B cell (primary cell): Measurements from ENCODE around the gene NECTIN1. TPM values are rescaled to one million over a fixed set of nuclear protein-coding genes. Genes with fewer than 3 reads are reported as not detected.

Experiments
- ATAC-seq: fragments of 200-7000 bp; cut with Tn5 transposase; one replicate; pipeline ENCODE4 v1.10.0; 2021; ENCODE audit warnings: low read depth, mild to moderate bottlenecking, moderate number of reproducible peaks, moderate library complexity
- CTCF ChIA-PET: fragments of 350-600 bp; sonication (Branson Sonifier 250); formaldehyde crosslinking; loops from one replicate; lab custom pipeline; 2021; ENCODE audit warnings: antibody characterized with exemption, inconsistent platforms; lab: Charles Lee
- POLR2A ChIA-PET: fragments of 350-600 bp; sonication (Branson Sonifier 250); formaldehyde crosslinking; loops from one replicate; lab custom pipeline; 2021; ENCODE audit warnings: antibody characterized with exemption; lab: Charles Lee
- DNase-seq: peaks from one replicate; pipeline ENCODE4 v3.0.0; 2013
- H2AFZ ChIP-seq: 2 replicates; pipeline ENCODE4 v1.6.1; 2012; ENCODE audit warnings: mild to moderate bottlenecking, low read depth, low read length; ENCODE audit not compliant: insufficient read depth, poor library complexity, severe bottlenecking
- H3K27ac ChIP-seq, 2 donors: 1 replicate in 1 of 2; 2 replicates in 1 of 2; pipeline ENCODE4 v1.5.1; 2012 to 2013; ENCODE audit warnings: low read length in 2 of 2, mild to moderate bottlenecking in 2 of 2, moderate library complexity in 1 of 2
- H3K27me3 ChIP-seq, 4 experiments: fragments of 200-600 bp in 1 of 4; sonication (generic) in 1 of 4; replicated peaks in 1 of 4; 1 replicate in 2 of 4; 2 replicates in 2 of 4; pipeline versions ENCODE4 v1.6.1 to v1.7.0; 2013 to 2016; ENCODE audit warnings: low read length in 3 of 4, mild to moderate bottlenecking in 2 of 4, mixed read lengths in 1 of 4, moderate library complexity in 1 of 4; ENCODE audit not compliant: insufficient read depth in 4 of 4, control insufficient read depth in 3 of 4; ENCODE audit errors: control extremely low read depth in 1 of 4
- H3K36me3 ChIP-seq, 2 experiments: replicated peaks in 1 of 2; 1 replicate in 1 of 2; 2 replicates in 1 of 2; pipeline versions ENCODE4 v1.6.1 to v1.7.1; 2013; ENCODE audit warnings: low read length in 1 of 2; ENCODE audit not compliant: insufficient read depth in 2 of 2, control insufficient read depth in 1 of 2; ENCODE audit errors: control extremely low read depth in 1 of 2, extremely low read depth in 1 of 2
- H3K4me1 ChIP-seq, 2 donors: fragments of 200-600 bp in 1 of 2; sonication (generic) in 1 of 2; 1 replicate in 1 of 2; 2 replicates in 1 of 2; pipeline versions ENCODE4 v1.5.1 to v1.6.1; 2013 to 2017; ENCODE audit warnings: low read length in 2 of 2; ENCODE audit not compliant: control insufficient read depth in 2 of 2, insufficient read depth in 2 of 2
- H3K4me2 ChIP-seq: replicated peaks from 2 replicates; pipeline ENCODE3; 2012; ENCODE audit warnings: mild to moderate bottlenecking, low read depth, low read length; ENCODE audit not compliant: poor library complexity, severe bottlenecking
- H3K4me3 ChIP-seq, 5 experiments: fragments of 200-600 bp in 1 of 5; sonication (generic) in 1 of 5; 1 replicate in 3 of 5; 2 replicates in 2 of 5; pipeline versions ENCODE4 v1.5.1 to v1.7.0; 2011 to 2016; ENCODE audit warnings: low read length in 4 of 5, mild to moderate bottlenecking in 4 of 5, low read depth in 2 of 5, control low read depth in 1 of 5, moderate library complexity in 1 of 5; ENCODE audit not compliant: insufficient read depth in 1 of 5; ENCODE audit errors: control extremely low read depth in 1 of 5, extremely low read depth in 1 of 5
- H3K79me2 ChIP-seq: fragments of 200-600 bp; sonication (generic); one replicate; pipeline ENCODE4 v1.6.0; 2016; ENCODE audit warnings: low read length; ENCODE audit not compliant: control insufficient read depth, insufficient read depth
- H3K9ac ChIP-seq: fragments of 200-600 bp; sonication (generic); 2 replicates; pipeline ENCODE4 v1.6.1; 2017; ENCODE audit warnings: mild to moderate bottlenecking, low read length, moderate library complexity
- H3K9me3 ChIP-seq, 3 donors: one replicate each; pipeline versions ENCODE4 v1.6.1 to v1.7.1; 2013; ENCODE audit warnings: low read length in 2 of 3; ENCODE audit not compliant: control insufficient read depth in 2 of 3, insufficient read depth in 1 of 3; ENCODE audit errors: control extremely low read depth in 1 of 3
- H4K20me1 ChIP-seq: 2 replicates; pipeline ENCODE4 v1.6.0; 2012; ENCODE audit warnings: mild to moderate bottlenecking, low read length; ENCODE audit not compliant: insufficient read depth, control insufficient read depth, poor library complexity, severe bottlenecking
- H3K27ac Mint-ChIP-seq: one replicate; pipeline ENCODE4 v1.8.0; 2021; ENCODE audit warnings: mixed read lengths
- H3K27me3 Mint-ChIP-seq: one replicate; pipeline ENCODE4 v1.8.0; 2021; ENCODE audit warnings: mixed read lengths
- H3K4me1 Mint-ChIP-seq: one replicate; pipeline ENCODE4 v1.8.0; 2021; ENCODE audit warnings: mixed read lengths
- H3K4me3 Mint-ChIP-seq: one replicate; pipeline ENCODE4 v1.8.0; 2021; ENCODE audit warnings: mixed read lengths
- H3K9me3 Mint-ChIP-seq: one replicate; pipeline ENCODE4 v1.8.0; 2022; ENCODE audit warnings: mixed read lengths; ENCODE audit not compliant: insufficient read depth
- EZH2 ChIP-seq: IDR thresholded peaks from 2 replicates; pipeline ENCODE4 v1.6.1; 2012; ENCODE audit warnings: borderline replicate concordance, low read depth, mild to moderate bottlenecking, moderate library complexity, low read length; ENCODE audit not compliant: insufficient read depth, poor library complexity, severe bottlenecking
- WGBS: methylation state at CpG from one replicate; pipeline ENCODE4 v1.1.5; 2013; ENCODE audit warnings: missing lambda C conversion rate; ENCODE audit not compliant: insufficient coverage; 5-methylcytosine and 5-hydroxymethylcytosine counted together
- intact Hi-C: fragments of 100-400 bp; cut with micrococcal nuclease; formaldehyde crosslinking; loops from one replicate; pipeline ENCODE4 v1.10.0; 2022
- polyA plus RNA-seq: library from polyadenylated mRNA; depleted of rRNA; stranded (reverse); fragments of >200 nt; gene quantifications from 2 replicates; pipeline ENCODE4 v1.2.3, GENCODE V29; 2012
- total RNA-seq, 2 donors: library from RNA; stranded (reverse); fragments of 120-200 nt in 1 of 2; gene quantifications; 1 replicate in 1 of 2; 2 replicates in 1 of 2; pipeline versions ENCODE4 v1.2.3 to v1.2.4, GENCODE V29; 2013 to 2022
- TF ChIP-seq, protein P1 (sequence below): fragments of 200-600 bp; IDR thresholded peaks from one replicate; pipeline ENCODE4 v1.8.0; 2022; ENCODE audit warnings: antibody characterized with exemption, mild to moderate bottlenecking

Gene NECTIN1
- total and polyA plus RNA-seq, 2 donors (not counting 1 experiment from before 2014, with no cell fraction given), result 2.1 to 3.9 TPM

DNA sequence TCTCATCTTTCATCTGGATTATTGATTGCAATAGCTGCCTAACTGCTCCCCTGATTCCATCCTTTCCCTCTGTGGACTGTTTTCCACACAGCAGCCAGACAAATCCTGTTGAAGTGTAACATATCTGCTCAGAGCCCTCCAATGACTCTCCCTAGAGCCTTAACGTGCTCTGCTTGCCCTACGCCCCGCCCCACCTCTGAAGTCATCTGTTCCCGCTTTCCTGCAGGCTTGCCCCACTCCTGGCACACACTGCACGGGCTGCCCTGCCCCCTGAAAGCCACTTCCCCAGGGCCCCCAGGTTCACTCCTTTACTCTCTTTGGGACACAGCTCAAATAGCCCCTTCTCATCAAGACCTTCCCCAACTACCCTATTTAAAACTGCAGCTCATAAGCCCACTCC lies 59.5 kb downstream of the NECTIN1 start:
- Mint-ChIP-seq H3K4me1 (peaks cover 22% of the 10 kb centered on the region), H3K4me3 (no peak overlapping the region), H3K27me3 (no peaks in the 10 kb centered on the region), H3K9me3 (no peaks in the 10 kb centered on the region), H3K27ac (no peak overlapping the region)
- no peak for ATAC-seq
- ChIA-PET POLR2A (no interaction called here), CTCF (interaction anchor here (1.4 kb wide), 1 partner anchor 439 kb away, joined by 3 read pairs; no protein-coding TSS in a partner anchor)
- H4K20me1 ChIP-seq, result no peaks in the 10 kb centered on the region
- no peaks in the 10 kb centered on the region for H3K9me3 ChIP-seq
- intact Hi-C loops, result no loop called here
- no peaks in the 10 kb centered on the region for H3K36me3 ChIP-seq
- peaks cover 22 to 26% of the 10 kb centered on the region in 2 donors for H3K4me1 ChIP-seq
- WGBS, result 85% methylated on average over 5 of the region's 5 CpGs
- H3K4me2 ChIP-seq, result no peak overlapping the region
- H3K4me3 ChIP-seq, result no peak overlapping the region
- peaks cover 0 to 2% (median 0%) of the 10 kb centered on the region in 4 experiments for H3K27me3 ChIP-seq
- H2AFZ ChIP-seq, result no peak overlapping the region
- no peak for TF ChIP-seq EZH2
- TF ChIP-seq, protein P1, sequence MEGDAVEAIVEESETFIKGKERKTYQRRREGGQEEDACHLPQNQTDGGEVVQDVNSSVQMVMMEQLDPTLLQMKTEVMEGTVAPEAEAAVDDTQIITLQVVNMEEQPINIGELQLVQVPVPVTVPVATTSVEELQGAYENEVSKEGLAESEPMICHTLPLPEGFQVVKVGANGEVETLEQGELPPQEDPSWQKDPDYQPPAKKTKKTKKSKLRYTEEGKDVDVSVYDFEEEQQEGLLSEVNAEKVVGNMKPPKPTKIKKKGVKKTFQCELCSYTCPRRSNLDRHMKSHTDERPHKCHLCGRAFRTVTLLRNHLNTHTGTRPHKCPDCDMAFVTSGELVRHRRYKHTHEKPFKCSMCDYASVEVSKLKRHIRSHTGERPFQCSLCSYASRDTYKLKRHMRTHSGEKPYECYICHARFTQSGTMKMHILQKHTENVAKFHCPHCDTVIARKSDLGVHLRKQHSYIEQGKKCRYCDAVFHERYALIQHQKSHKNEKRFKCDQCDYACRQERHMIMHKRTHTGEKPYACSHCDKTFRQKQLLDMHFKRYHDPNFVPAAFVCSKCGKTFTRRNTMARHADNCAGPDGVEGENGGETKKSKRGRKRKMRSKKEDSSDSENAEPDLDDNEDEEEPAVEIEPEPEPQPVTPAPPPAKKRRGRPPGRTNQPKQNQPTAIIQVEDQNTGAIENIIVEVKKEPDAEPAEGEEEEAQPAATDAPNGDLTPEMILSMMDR, result no peak
- no peak overlapping the region for H3K9ac ChIP-seq
- H3K79me2 ChIP-seq, result no peaks in the 10 kb centered on the region
- H3K27ac ChIP-seq, result no peak overlapping the region
- no peak for DNase-seq

DNA sequence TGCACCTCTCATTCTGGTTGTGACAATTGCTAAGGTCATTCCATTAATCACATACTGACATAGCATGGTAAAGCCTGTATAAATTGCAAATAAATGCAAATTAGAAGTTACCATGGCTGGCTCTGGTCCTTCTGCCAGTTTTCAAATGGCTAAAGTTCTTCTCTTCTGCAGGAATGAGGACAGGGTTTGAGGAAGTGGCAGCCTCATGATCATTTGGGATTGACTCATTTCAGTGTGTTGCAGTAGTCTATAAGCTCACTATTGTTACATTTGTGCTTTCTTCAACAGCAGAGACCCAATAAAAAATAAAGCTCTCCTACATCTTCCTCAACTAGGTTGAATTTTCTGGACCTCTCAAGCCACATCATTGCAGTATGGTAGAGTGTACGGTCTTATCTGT lies 60.3 kb downstream of the NECTIN1 start:
- peaks cover 14% of the 10 kb centered on the region for H3K4me1 Mint-ChIP-seq
- Histone ChIP-seq H3K4me1 (peaks cover 14 to 18% of the 10 kb centered on the region in 2 donors), H3K27me3 (peaks cover 0 to 2% (median 0%) of the 10 kb centered on the region in 4 experiments), H3K27ac (no peak overlapping the region), H2AFZ (no peak overlapping the region), H4K20me1 (no peaks in the 10 kb centered on the region), H3K36me3 (no peaks in the 10 kb centered on the region), H3K9ac (no peak overlapping the region), H3K4me2 (no peak overlapping the region), H3K4me3 (no peak overlapping the region), H3K9me3 (no peaks in the 10 kb centered on the region), H3K79me2 (no peaks in the 10 kb centered on the region)
- H3K4me3 Mint-ChIP-seq, result no peak overlapping the region
- no peaks in the 10 kb centered on the region for H3K9me3 Mint-ChIP-seq
- TF ChIP-seq, protein P1, result no peak
- no peak for TF ChIP-seq EZH2
- H3K27ac Mint-ChIP-seq, result no peak overlapping the region
- ATAC-seq (no peak), DNase-seq (no peak)
- ChIA-PET POLR2A (interaction anchor here (0.6 kb wide), 1 partner anchor 234 kb away, joined by 3 read pairs; no protein-coding TSS in a partner anchor), CTCF (interaction anchor here (0.7 to 5.9 kb wide), 2 partner anchors 439 to 461 kb away, joined by 5 to 30 read pairs; no protein-coding TSS in a partner anchor)
- intact Hi-C loops, result no loop called here
- WGBS, result no CpG with 5 or more reads among the region's 1 CpG
- H3K27me3 Mint-ChIP-seq, result no peaks in the 10 kb centered on the region
